Measurements from ENCODE around the gene TTC28. TPM values are rescaled to one million over a fixed set of nuclear protein-coding genes. Genes with fewer than 3 reads are reported as not detected.
A peak's percentile ranks its signal among the peaks of the same experiment; 100 is the strongest.

TTC28 gene
- total and polyA plus RNA-seq, 10 of the 15 experiments (the other 5 are each of a cell fraction or from before 2014, with no cell fraction given), result 0.15 to 8.4 (median 1.4) TPM

DNA sequence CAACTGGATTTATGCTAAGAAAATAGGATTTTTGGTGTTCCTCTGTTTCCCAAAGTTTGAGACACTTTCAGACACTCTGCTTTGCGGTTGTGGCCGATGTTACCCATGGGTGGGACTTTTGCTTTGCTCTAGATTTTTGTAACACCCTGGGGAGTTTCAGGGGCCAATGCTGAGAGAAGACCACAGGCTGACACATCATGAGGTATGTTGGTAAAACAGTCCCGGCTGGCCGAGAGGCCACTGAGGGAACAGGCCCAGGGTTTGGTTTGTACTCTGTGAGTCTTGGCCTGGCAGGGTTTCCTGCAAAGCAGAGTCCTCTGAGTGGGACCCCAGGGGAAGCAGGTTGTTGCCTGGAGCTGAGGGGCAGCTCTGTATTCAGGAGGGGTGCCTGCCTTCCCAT lies 682.1 kb downstream of the TTC28 start:
- TF ChIP-seq RUNX3 (IDR thresholded peaks at IDR 0.05; ENCODE audit: low read length) (peak; percentile 30; the same call in 1 of the 2 replicates), SIN3A (IDR thresholded peaks at IDR 0.05; ENCODE audit: low read depth, low read length) (no peak), CHD1 (IDR thresholded peaks at IDR 0.05; ENCODE audit: low read depth, low read length) (no peak), MEF2B (IDR thresholded peaks at IDR 0.05; ENCODE audit: partially characterized antibody, poor library complexity, severe bottlenecking) (peak; percentile 69), JUNB (IDR thresholded peaks at IDR 0.05) (no peak)
- TF ChIP-seq, protein P1, sequence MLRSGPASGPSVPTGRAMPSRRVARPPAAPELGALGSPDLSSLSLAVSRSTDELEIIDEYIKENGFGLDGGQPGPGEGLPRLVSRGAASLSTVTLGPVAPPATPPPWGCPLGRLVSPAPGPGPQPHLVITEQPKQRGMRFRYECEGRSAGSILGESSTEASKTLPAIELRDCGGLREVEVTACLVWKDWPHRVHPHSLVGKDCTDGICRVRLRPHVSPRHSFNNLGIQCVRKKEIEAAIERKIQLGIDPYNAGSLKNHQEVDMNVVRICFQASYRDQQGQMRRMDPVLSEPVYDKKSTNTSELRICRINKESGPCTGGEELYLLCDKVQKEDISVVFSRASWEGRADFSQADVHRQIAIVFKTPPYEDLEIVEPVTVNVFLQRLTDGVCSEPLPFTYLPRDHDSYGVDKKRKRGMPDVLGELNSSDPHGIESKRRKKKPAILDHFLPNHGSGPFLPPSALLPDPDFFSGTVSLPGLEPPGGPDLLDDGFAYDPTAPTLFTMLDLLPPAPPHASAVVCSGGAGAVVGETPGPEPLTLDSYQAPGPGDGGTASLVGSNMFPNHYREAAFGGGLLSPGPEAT (IDR thresholded peaks at IDR 0.05; ENCODE audit: low read depth), result peak; percentile 32; the same call in 1 of the 2 replicates
- Histone ChIP-seq H3K36me3 (ENCODE audit: control insufficient read depth in 2 of 2, insufficient read depth in 2 of 2, low read length in 1 of 2) (no peaks in the 10 kb centered on the region), H3K9me3 (replicated peaks; ENCODE audit: control insufficient read depth, insufficient read depth, low read length) (no peaks in the 10 kb centered on the region), H3K9ac (ENCODE audit: control insufficient read depth, insufficient read depth, low read length) (no peak overlapping the region), H4K20me1 (ENCODE audit: control insufficient read depth, insufficient read depth) (no peaks in the 10 kb centered on the region), H3K4me3 (no peak overlapping the region), H3K27ac (ENCODE audit: control insufficient read depth, insufficient read depth) (no peak overlapping the region), H3K79me2 (ENCODE audit: control insufficient read depth, insufficient read depth, low read length) (no peaks in the 10 kb centered on the region), H3K4me1 (ENCODE audit: control insufficient read depth, insufficient read depth, low read length) (no peaks in the 10 kb centered on the region), H3K4me2 (ENCODE audit: control insufficient read depth, insufficient read depth) (no peak overlapping the region), H3K27me3 (replicated peaks in 1 of 2; ENCODE audit: control insufficient read depth in 2 of 2, insufficient read depth in 2 of 2, low read length in 1 of 2) (no peaks in the 10 kb centered on the region), H2AFZ (ENCODE audit: control insufficient read depth, low read depth, low read length) (no peak overlapping the region)
- FAIRE-seq (no peak), ATAC-seq (peak; percentile 71), DNase-seq (ENCODE audit: low read depth, low spot score) (no peak)
- BruUV-seq (replicated peaks), result no TSS peak
- ChIA-PET CTCF (interaction anchor here (0.5 to 1.1 kb wide), 2 partner anchors 39 to 119 kb away, joined by 3 read pairs; no protein-coding TSS in a partner anchor), SMC1A (ENCODE audit: uncharacterized antibody, unreplicated experiment) (interaction anchor here (0.9 kb wide), 1 partner anchor 111 kb away, joined by 3 read pairs; no protein-coding TSS in a partner anchor), RAD21 (ENCODE audit: unreplicated experiment) (interaction anchor here (0.9 kb wide), 1 partner anchor 84 kb away, joined by 3 read pairs; no protein-coding TSS in a partner anchor), POLR2A (no interaction called here)
- intact Hi-C loops (cut with micrococcal nuclease; ENCODE audit: unreplicated experiment), result no loop called here
- in situ Hi-C loops (cut with MboI), result no loop called here
- 23% methylated on average over 4 of the region's 4 CpGs for WGBS (ENCODE audit: insufficient coverage, insufficient replicate concordance, low lambda C conversion rate, missing lambda C conversion rate)

DNA sequence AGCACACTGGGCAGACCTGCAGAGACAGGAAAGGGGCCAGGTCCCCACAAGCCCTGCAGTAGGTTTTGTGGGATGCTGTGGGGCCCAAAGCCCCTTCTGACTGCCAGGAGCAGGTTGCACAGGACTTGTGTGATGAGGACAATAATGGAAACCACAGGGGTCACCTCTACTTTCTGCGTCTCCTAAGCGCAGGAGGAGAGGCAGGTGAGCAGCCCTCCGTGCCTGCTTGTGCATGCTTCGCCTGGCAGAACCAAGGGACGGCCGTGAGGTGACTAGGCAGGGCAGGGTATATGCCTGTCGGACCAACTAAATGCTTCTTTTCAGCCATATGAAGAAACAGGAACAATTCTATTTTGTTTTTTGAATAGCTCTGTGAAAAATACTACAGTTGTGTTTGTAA lies 682.7 kb downstream of the TTC28 start:
- ChIA-PET POLR2A (no interaction called here), CTCF (no interaction called here), RAD21 (ENCODE audit: unreplicated experiment) (no interaction called here), SMC1A (ENCODE audit: uncharacterized antibody, unreplicated experiment) (interaction anchor here (0.9 kb wide), 1 partner anchor 110 kb away, joined by 3 read pairs; no protein-coding TSS in a partner anchor)
- H3K27ac ChIP-seq (ENCODE audit: control insufficient read depth, insufficient read depth), result no peak overlapping the region
- intact Hi-C loops (cut with micrococcal nuclease; ENCODE audit: unreplicated experiment), result no loop called here
- no peak for DNase-seq (ENCODE audit: low read depth, low spot score)
- no peak overlapping the region for H2AFZ ChIP-seq (ENCODE audit: control insufficient read depth, low read depth, low read length)
- FAIRE-seq, result no peak
- no peak overlapping the region for H3K4me3 ChIP-seq
- peak; percentile 17; the same call in 2 of the 3 replicates for ATAC-seq
- WGBS (ENCODE audit: insufficient coverage, insufficient replicate concordance, low lambda C conversion rate, missing lambda C conversion rate), result 18% methylated on average over 7 of the region's 7 CpGs
- H3K79me2 ChIP-seq (ENCODE audit: control insufficient read depth, insufficient read depth, low read length), result no peaks in the 10 kb centered on the region
- no peaks in the 10 kb centered on the region for H3K27me3 ChIP-seq (replicated peaks in 1 of 2; ENCODE audit: control insufficient read depth in 2 of 2, insufficient read depth in 2 of 2, low read length in 1 of 2)
- H4K20me1 ChIP-seq (ENCODE audit: control insufficient read depth, insufficient read depth), result no peaks in the 10 kb centered on the region
- no peaks in the 10 kb centered on the region for H3K4me1 ChIP-seq (ENCODE audit: control insufficient read depth, insufficient read depth, low read length)
- no TSS peak for BruUV-seq (replicated peaks)
- no peaks in the 10 kb centered on the region for H3K36me3 ChIP-seq (ENCODE audit: control insufficient read depth in 2 of 2, insufficient read depth in 2 of 2, low read length in 1 of 2)
- H3K9me3 ChIP-seq (replicated peaks; ENCODE audit: control insufficient read depth, insufficient read depth, low read length), result no peaks in the 10 kb centered on the region
- no peak overlapping the region for H3K9ac ChIP-seq (ENCODE audit: control insufficient read depth, insufficient read depth, low read length)
- H3K4me2 ChIP-seq (ENCODE audit: control insufficient read depth, insufficient read depth), result no peak overlapping the region
- in situ Hi-C loops (cut with MboI), result no loop called here
- TF ChIP-seq, protein P2, sequence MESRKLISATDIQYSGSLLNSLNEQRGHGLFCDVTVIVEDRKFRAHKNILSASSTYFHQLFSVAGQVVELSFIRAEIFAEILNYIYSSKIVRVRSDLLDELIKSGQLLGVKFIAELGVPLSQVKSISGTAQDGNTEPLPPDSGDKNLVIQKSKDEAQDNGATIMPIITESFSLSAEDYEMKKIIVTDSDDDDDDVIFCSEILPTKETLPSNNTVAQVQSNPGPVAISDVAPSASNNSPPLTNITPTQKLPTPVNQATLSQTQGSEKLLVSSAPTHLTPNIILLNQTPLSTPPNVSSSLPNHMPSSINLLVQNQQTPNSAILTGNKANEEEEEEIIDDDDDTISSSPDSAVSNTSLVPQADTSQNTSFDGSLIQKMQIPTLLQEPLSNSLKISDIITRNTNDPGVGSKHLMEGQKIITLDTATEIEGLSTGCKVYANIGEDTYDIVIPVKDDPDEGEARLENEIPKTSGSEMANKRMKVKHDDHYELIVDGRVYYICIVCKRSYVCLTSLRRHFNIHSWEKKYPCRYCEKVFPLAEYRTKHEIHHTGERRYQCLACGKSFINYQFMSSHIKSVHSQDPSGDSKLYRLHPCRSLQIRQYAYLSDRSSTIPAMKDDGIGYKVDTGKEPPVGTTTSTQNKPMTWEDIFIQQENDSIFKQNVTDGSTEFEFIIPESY (IDR thresholded peaks at IDR 0.05), result no peak
- TF ChIP-seq MTA3 (IDR thresholded peaks at IDR 0.05; ENCODE audit: borderline replicate concordance, low read length) (no peak), NRF1 (conservative IDR thresholded peaks at IDR 0.05; ENCODE audit: low read depth, low read length) (no peak), ASH2L (IDR thresholded peaks at IDR 0.05; ENCODE audit: borderline replicate concordance, low read depth) (no peak), PBX3 (IDR thresholded peaks at IDR 0.05; ENCODE audit: insufficient replicate concordance, low read depth, low read length) (no peak)

Measured in GM12878 (cell line).